HG02981 (cell line): ENCODE measurements around the gene CRMP1.

Experiments
- ATAC-seq: cut with Tn5 transposase; IDR thresholded peaks from one replicate; pipeline ENCODE4 v1.9.1; 2021; ENCODE audit warnings: mild to moderate bottlenecking, moderate library complexity; ENCODE audit not compliant: unreplicated experiment

Gene CRMP1

DNA sequence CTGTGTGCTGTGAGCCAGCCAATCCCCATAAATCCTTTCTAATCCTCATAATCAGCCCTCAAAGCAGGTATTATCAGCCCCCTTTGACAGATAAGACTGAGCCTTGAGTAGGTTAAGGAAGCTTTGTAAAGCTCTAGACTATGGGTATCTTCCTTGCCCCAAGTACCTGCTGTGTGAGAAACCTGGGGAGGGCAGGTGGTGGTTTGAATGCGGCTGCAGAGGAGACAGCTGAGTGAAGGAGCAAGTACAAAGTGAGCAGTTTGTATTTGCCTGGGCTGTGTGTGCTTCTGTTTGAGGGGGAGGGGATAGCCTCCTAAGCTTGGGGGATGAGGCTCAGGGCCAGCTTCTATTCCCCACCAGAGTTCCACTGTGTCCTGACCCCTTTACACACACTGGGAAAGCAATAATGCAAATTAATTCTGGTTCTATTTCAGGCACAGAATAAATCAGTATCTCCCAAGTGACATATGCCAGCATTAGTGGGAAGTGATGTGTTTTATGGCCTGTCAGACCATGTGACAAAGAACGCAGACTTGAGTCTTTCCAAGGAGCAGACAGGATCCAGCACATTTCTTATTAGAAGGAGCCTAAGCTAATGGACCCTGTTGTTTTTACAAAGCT lies 118.4 kb downstream of the CRMP1 start:
- no peak for ATAC-seq

DNA sequence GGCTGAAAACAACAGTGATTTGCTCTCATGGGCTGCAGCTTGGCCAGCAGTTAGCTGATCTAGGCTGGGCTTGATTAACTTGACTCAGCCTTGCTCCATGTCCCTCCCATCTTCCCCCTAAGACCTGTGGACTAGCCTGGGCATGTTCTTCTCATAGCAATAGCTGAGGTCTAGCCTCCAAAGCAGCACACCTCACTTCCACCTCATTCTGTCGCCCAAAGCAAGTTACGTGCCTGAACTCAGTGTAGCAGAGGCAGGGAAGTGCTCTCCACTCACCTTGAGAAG lies 119.7 kb downstream of the CRMP1 start:
- no peak for ATAC-seq

DNA sequence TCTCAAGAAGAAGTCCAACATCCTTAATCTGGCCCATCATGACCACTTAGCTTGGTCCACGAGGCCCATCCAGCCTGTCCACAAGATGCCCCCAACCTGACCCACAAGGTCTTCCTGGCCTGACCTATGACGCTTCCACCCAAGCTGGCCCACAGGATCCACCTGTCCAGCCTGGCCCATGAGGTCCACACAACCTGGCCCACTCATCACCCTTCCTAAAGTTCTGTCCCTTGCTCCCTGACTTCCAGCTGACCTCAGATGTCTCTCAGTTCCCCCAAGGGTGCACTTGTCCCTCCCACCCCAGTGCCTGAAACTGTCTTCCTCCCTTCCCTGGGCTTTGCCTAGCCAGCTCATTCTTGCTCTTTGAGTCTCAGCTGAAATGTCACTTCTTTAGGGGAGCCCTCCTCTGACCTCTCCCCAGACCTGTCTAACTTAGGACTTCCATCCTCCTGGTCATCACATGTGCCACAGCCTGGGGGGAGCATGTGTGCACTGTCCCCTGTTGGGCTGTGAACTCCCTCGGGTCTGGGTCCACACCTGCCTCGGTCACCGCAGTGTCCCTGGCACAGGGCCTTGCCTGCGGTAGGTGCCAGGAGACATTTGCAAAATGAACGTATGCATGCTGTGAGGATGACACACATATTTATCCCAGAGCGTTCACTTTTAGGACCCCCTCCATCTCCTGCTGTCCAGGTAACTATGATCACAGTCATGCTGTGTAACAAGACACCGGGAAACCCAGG lies 120.2 kb downstream of the CRMP1 start:
- no peak for ATAC-seq
